Progenitor cell of endocrine pancreas (in vitro differentiated cells): ENCODE measurements around the gene KDM4B. TPM values are rescaled to one million over a fixed set of nuclear protein-coding genes. Genes with fewer than 3 reads are reported as not detected.

Source experiments
- DNase-seq: peaks from one replicate; pipeline ENCODE4 v3.0.0; 2021; ENCODE audit warnings: low spot score; ENCODE audit not compliant: unreplicated experiment
- H3K27ac Mint-ChIP-seq: 2 replicates; pipeline ENCODE4 v1.8.0; 2021; ENCODE audit warnings: mild to moderate bottlenecking, moderate library complexity, mixed read lengths
- H3K27me3 Mint-ChIP-seq: 2 replicates; pipeline ENCODE4 v1.8.0; 2021; ENCODE audit warnings: mixed read lengths
- H3K36me3 Mint-ChIP-seq: 2 replicates; pipeline ENCODE4 v1.8.0; 2022; ENCODE audit warnings: mixed read lengths; ENCODE audit not compliant: insufficient read depth
- H3K4me1 Mint-ChIP-seq: 2 replicates; pipeline ENCODE4 v1.8.0; 2021; ENCODE audit warnings: low read depth, mixed read lengths
- H3K4me3 Mint-ChIP-seq: 2 replicates; pipeline ENCODE4 v1.8.0; 2021; ENCODE audit warnings: low read depth, mild to moderate bottlenecking, moderate library complexity, mixed read lengths
- H3K9me3 Mint-ChIP-seq: 2 replicates; pipeline ENCODE4 v1.8.0; 2021; ENCODE audit warnings: low read depth, mixed read lengths
- CTCF ChIP-seq: fragments of 200-600 bp; sonication (generic); IDR thresholded peaks from one replicate; pipeline ENCODE4 v1.5.0; 2021; ENCODE audit warnings: antibody characterized with exemption, mild to moderate bottlenecking; ENCODE audit not compliant: unreplicated experiment
- total RNA-seq: library from RNA; stranded (reverse); gene quantifications from 2 replicates; pipeline ENCODE4 v1.2.1, GENCODE V29; 2021

KDM4B gene
- total RNA-seq, 1 donor from 2014 or later: 59.6 TPM

- Mint-ChIP-seq H3K4me1 (peaks cover 15% of the 10 kb centered on the region), H3K27ac (peak overlapping the region; percentile 67), H3K4me3 (no peak overlapping the region), H3K9me3 (no peaks in the 10 kb centered on the region), H3K27me3 (no peaks in the 10 kb centered on the region), H3K36me3 (peaks cover 6% of the 10 kb centered on the region)
- no peak for DNase-seq
- TF ChIP-seq CTCF: no peak
Measured at GRCh38 chr19:5091684-5092480, 123.0 kb downstream of the KDM4B start.

GRCh38 chr19:5092481-5092843, 123.5 kb downstream of the KDM4B start:
- H3K36me3 Mint-ChIP-seq: peaks cover 12% of the 10 kb centered on the region
- no peak overlapping the region for H3K27ac Mint-ChIP-seq
- TF ChIP-seq CTCF: no peak
- no peak overlapping the region for H3K4me3 Mint-ChIP-seq
- no peak for DNase-seq
- no peaks in the 10 kb centered on the region for H3K9me3 Mint-ChIP-seq
- H3K27me3 Mint-ChIP-seq: no peaks in the 10 kb centered on the region
- H3K4me1 Mint-ChIP-seq: peaks cover 15% of the 10 kb centered on the region

- no peak for DNase-seq
- no peak for TF ChIP-seq CTCF
- H3K27me3 Mint-ChIP-seq: no peaks in the 10 kb centered on the region
- H3K27ac Mint-ChIP-seq: peak overlapping the region; percentile 69
- H3K4me1 Mint-ChIP-seq: peaks cover 15% of the 10 kb centered on the region
- H3K9me3 Mint-ChIP-seq: no peaks in the 10 kb centered on the region
- no peak overlapping the region for H3K4me3 Mint-ChIP-seq
- H3K36me3 Mint-ChIP-seq: peaks cover 21% of the 10 kb centered on the region
Measured at GRCh38 chr19:5093297-5093928, 124.5 kb downstream of the KDM4B start.

- Mint-ChIP-seq H3K27me3 (no peaks in the 10 kb centered on the region), H3K9me3 (peaks cover 3% of the 10 kb centered on the region), H3K4me1 (peaks cover 15% of the 10 kb centered on the region), H3K36me3 (peaks cover 24% of the 10 kb centered on the region), H3K27ac (peak overlapping the region; percentile 37), H3K4me3 (no peak overlapping the region)
- DNase-seq: no peak
- no peak for TF ChIP-seq CTCF
Measured at GRCh38 chr19:5093948-5094718, 125.2 kb downstream of the KDM4B start.
